ENCODE data around the gene CFAP100. TPM values are rescaled to one million over a fixed set of nuclear protein-coding genes. Genes with fewer than 3 reads are reported as not detected.

The CFAP100 gene
- total RNA-seq, 4 donors from 2014 or later, result not detected

GRCh38 chr3:126438186-126438585 is 43.5 kb downstream of the CFAP100 start:
- H3K4me3 ChIP-seq (ENCODE audit: low read depth, poor library complexity, severe bottlenecking), result no peak overlapping the region
- no peak for TF ChIP-seq CTCF (IDR thresholded peaks at IDR 0.05)
- TF ChIP-seq POLR2A (IDR thresholded peaks at IDR 0.05), result no peak
- intact Hi-C loops (cut with DNase I; ENCODE audit: low total_unique reads), result no loop called here
- WGBS, 2 donors, result 81 to 89% methylated on average over 8 of the region's 8 CpGs
- peak in 1 of 2 donors; percentile 61 for DNase-seq (ENCODE audit: low spot score in 2 of 2)

- intact Hi-C loops (cut with DNase I; ENCODE audit: low total_unique reads), result no loop called here
- H3K4me3 ChIP-seq (ENCODE audit: low read depth, poor library complexity, severe bottlenecking), result no peak overlapping the region
- 86 to 90% methylated on average over 10 of the region's 10 CpGs for WGBS, 2 donors
- TF ChIP-seq POLR2A (IDR thresholded peaks at IDR 0.05) (no peak), CTCF (IDR thresholded peaks at IDR 0.05) (no peak)
- peak in 1 of 2 donors; percentile 48 for DNase-seq (ENCODE audit: low spot score in 2 of 2)
These were observed 44.0 kb downstream of the CFAP100 start for GRCh38 chr3:126438746-126439145.

GRCh38 chr3:126439346-126439967 is 44.7 kb downstream of the CFAP100 start:
- no peak overlapping the region for H3K4me3 ChIP-seq (ENCODE audit: low read depth, poor library complexity, severe bottlenecking)
- DNase-seq (ENCODE audit: low spot score in 2 of 2), result peak in 1 of 2 donors; percentile 78
- 86 to 93% methylated on average over 13 to 15 of the region's 15 CpGs for WGBS, 2 donors
- TF ChIP-seq POLR2A (IDR thresholded peaks at IDR 0.05) (no peak), CTCF (IDR thresholded peaks at IDR 0.05) (no peak)
- intact Hi-C loops (cut with DNase I; ENCODE audit: low total_unique reads), result no loop called here

GRCh38 chr3:126439968-126440708 is 45.4 kb downstream of the CFAP100 start:
- intact Hi-C loops (cut with DNase I; ENCODE audit: low total_unique reads), result no loop called here
- 89 to 92% methylated on average over 12 of the region's 12 CpGs for WGBS, 2 donors
- DNase-seq (ENCODE audit: low spot score in 2 of 2), result peak in 1 of 2 donors; percentile 52
- no peak for TF ChIP-seq CTCF (IDR thresholded peaks at IDR 0.05)
- TF ChIP-seq POLR2A (IDR thresholded peaks at IDR 0.05), result no peak
- H3K4me3 ChIP-seq (ENCODE audit: low read depth, poor library complexity, severe bottlenecking), result no peak overlapping the region

GRCh38 chr3:126440709-126440995 is 45.9 kb downstream of the CFAP100 start:
- no peak for TF ChIP-seq CTCF (IDR thresholded peaks at IDR 0.05)
- TF ChIP-seq POLR2A (IDR thresholded peaks at IDR 0.05), result no peak
- WGBS, 2 donors, result 90 to 93% methylated on average over 9 of the region's 9 CpGs
- intact Hi-C loops (cut with DNase I; ENCODE audit: low total_unique reads), result no loop called here
- H3K4me3 ChIP-seq (ENCODE audit: low read depth, poor library complexity, severe bottlenecking), result no peak overlapping the region
- peak in 1 of 2 donors; percentile 48 for DNase-seq (ENCODE audit: low spot score in 2 of 2)
